HepG2 (cell line): ENCODE measurements around the gene CAPZA1. TPM values are rescaled to one million over a fixed set of nuclear protein-coding genes. Genes with fewer than 3 reads are reported as not detected.
A peak's percentile ranks its signal among the peaks of the same experiment; 100 is the strongest.

Source experiments
- ATAC-seq: fragments of 200-7000 bp; cut with Tn5 transposase; 3 replicates; pipeline ENCODE4 v1.9.1; 2020; ENCODE audit warnings: mild to moderate bottlenecking, moderate library complexity
- BruUV-seq: library from RNA; stranded (reverse); fragments of 400-500 nt; replicated peaks from 2 replicates; lab custom pipeline; 2021; lab: Mats Ljungman, UMichigan
- CTCF ChIA-PET: fragments of 300-600 bp; formaldehyde crosslinking; extraction: SDS; loops from one replicate; lab custom pipeline; 2021; ENCODE audit warnings: low total read pairs, inconsistent platforms, low intra/inter-chr PET ratio; lab: Yijun Ruan, JAX
- POLR2A ChIA-PET: fragments of 350-600 bp; sonication (Branson Sonifier 250); formaldehyde crosslinking; loops from one replicate; lab custom pipeline; 2020; ENCODE audit warnings: antibody characterized with exemption, inconsistent platforms; lab: Yijun Ruan, JAX
- DNase-seq: peaks from one replicate; pipeline ENCODE4 v3.0.0-alpha.2; 2015; ENCODE audit warnings: low spot score
- FAIRE-seq: peaks from 3 replicates; lab custom pipeline; 2011; peaks lifted over from hg19 to GRCh38; lab: Jason Lieb, UNC
- H2AFZ ChIP-seq: one replicate; pipeline ENCODE4 v1.6.1; 2011; ENCODE audit warnings: low read length, inconsistent platforms
- H3K27ac ChIP-seq: fragments of 300-600 bp; 3 replicates; pipeline ENCODE4 v1.8.0; 2011; ENCODE audit warnings: mixed run types, mild to moderate bottlenecking, mixed read lengths, low read length, inconsistent platforms; ENCODE audit not compliant: insufficient read depth; ENCODE audit errors: extremely low read length
- H3K27me3 ChIP-seq, 2 experiments: fragments of 200-600 bp in 1 of 2; 2 replicates in 1 of 2; 3 replicates in 1 of 2; pipeline versions ENCODE4 v1.6.0 to v1.8.0; 2011; ENCODE audit warnings: low read length in 2 of 2, mild to moderate bottlenecking in 2 of 2, moderate library complexity in 2 of 2, inconsistent platforms in 1 of 2; ENCODE audit not compliant: insufficient read depth in 2 of 2, control insufficient read depth in 1 of 2
- H3K36me3 ChIP-seq, 2 experiments: fragments of 200-600 bp in 1 of 2; replicated peaks in 1 of 2; 2 replicates in 1 of 2; 3 replicates in 1 of 2; pipeline versions ENCODE4 v1.5.1 to v1.8.0; 2011; ENCODE audit warnings: low read length in 2 of 2, inconsistent platforms in 1 of 2; ENCODE audit not compliant: insufficient read depth in 2 of 2, control insufficient read depth in 1 of 2
- H3K4me1 ChIP-seq: 2 replicates; pipeline ENCODE4 v1.5.1; 2012; ENCODE audit warnings: low read length, inconsistent platforms; ENCODE audit not compliant: insufficient read depth
- H3K4me2 ChIP-seq: 2 replicates; pipeline ENCODE4 v1.6.0; 2011; ENCODE audit warnings: low read depth, low read length, inconsistent platforms
- H3K4me3 ChIP-seq, 3 experiments: fragments of 200-600 bp in 1 of 3; sonication (generic), shearing (Covaris generic) in 1 of 3; replicated peaks in 1 of 3; 2 replicates each; pipeline ENCODE4 v1.5.1; 2011 to 2016; ENCODE audit warnings: low read length in 3 of 3, inconsistent platforms in 2 of 3, low read depth in 2 of 3, mild to moderate bottlenecking in 2 of 3, control low read depth in 1 of 3, mixed read lengths in 1 of 3; ENCODE audit not compliant: insufficient read depth in 1 of 3
- H3K79me2 ChIP-seq: one replicate; pipeline ENCODE4 v1.6.1; 2011; ENCODE audit warnings: low read length, inconsistent platforms; ENCODE audit not compliant: insufficient read depth
- H3K9ac ChIP-seq: 2 replicates; pipeline ENCODE4 v1.6.0; 2011; ENCODE audit warnings: mild to moderate bottlenecking, low read depth, low read length, inconsistent platforms; ENCODE audit not compliant: insufficient read depth
- H3K9me3 ChIP-seq: 2 replicates; pipeline ENCODE4 v1.5.1; 2012; ENCODE audit warnings: mild to moderate bottlenecking, low read length
- H4K20me1 ChIP-seq: 2 replicates; pipeline ENCODE4 v1.6.0; 2011; ENCODE audit warnings: inconsistent platforms, mild to moderate bottlenecking, low read length, moderate library complexity; ENCODE audit not compliant: insufficient read depth
- ASH2L ChIP-seq: fragments of 300-600, 200-600 bp; sonication (generic); IDR thresholded peaks from 2 replicates; pipeline ENCODE4 v1.7.0; 2017; ENCODE audit warnings: low read depth, mild to moderate bottlenecking, moderate library complexity, mixed read lengths, low read length; ENCODE audit not compliant: insufficient read length
- BCLAF1 ChIP-seq: fragments of 450-650 bp; IDR thresholded peaks from 2 replicates; pipeline ENCODE4 v1.6.1; 2017; ENCODE audit warnings: mild to moderate bottlenecking
- CEBPB ChIP-seq: IDR thresholded peaks from 2 replicates; pipeline ENCODE4 v1.6.1; 2011; ENCODE audit warnings: low read depth, low read length, improper control_type of control experiment, borderline replicate concordance
- HHEX ChIP-seq: IDR thresholded peaks from 2 replicates; pipeline ENCODE4 v1.6.1; 2016; ENCODE audit warnings: control low read depth
- NR2C2 ChIP-seq: sonication (generic); formaldehyde crosslinking; IDR thresholded peaks from 2 replicates; pipeline ENCODE4 v1.4.0; 2020; ENCODE audit warnings: missing genetic modification reagents, mild to moderate bottlenecking, moderate library complexity, borderline replicate concordance
- SCMH1 ChIP-seq: sonication (generic); formaldehyde crosslinking; IDR thresholded peaks from 2 replicates; pipeline ENCODE4 v1.9.0; 2021; ENCODE audit warnings: missing genetic modification reagents, mild to moderate bottlenecking, borderline replicate concordance
- SNRNP70 ChIP-seq: fragments of 200-400 bp; formaldehyde crosslinking; IDR thresholded peaks from 2 replicates; pipeline ENCODE4 v1.6.1; 2017; ENCODE audit warnings: mild to moderate bottlenecking, low read depth, low read length, moderate library complexity
- TFE3 ChIP-seq: IDR thresholded peaks from 2 replicates; pipeline ENCODE4 v1.6.1; 2016
- YY1 ChIP-seq: IDR thresholded peaks from 2 replicates; pipeline ENCODE4 v1.6.1; 2011; ENCODE audit warnings: low read length, low read depth, moderate library complexity, mild to moderate bottlenecking; ENCODE audit not compliant: insufficient read depth, insufficient replicate concordance
- ZMYM3 ChIP-seq: sonication (generic); formaldehyde crosslinking; IDR thresholded peaks from 2 replicates; pipeline ENCODE4 v1.5.1; 2020; ENCODE audit warnings: mild to moderate bottlenecking, missing genetic modification reagents
- ZNF296 ChIP-seq: sonication (generic); formaldehyde crosslinking; conservative IDR thresholded peaks from 2 replicates; pipeline ENCODE4 v1.5.0; 2020; ENCODE audit warnings: mild to moderate bottlenecking, missing genetic modification reagents
- ZNF878 ChIP-seq: sonication (generic); formaldehyde crosslinking; IDR thresholded peaks from 2 replicates; pipeline ENCODE4 v1.8.1; 2023; ENCODE audit warnings: mild to moderate bottlenecking, missing genetic modification reagents, moderate library complexity
- ZSCAN31 ChIP-seq: sonication (generic); formaldehyde crosslinking; IDR thresholded peaks from 2 replicates; pipeline ENCODE4 v1.5.0; 2020; ENCODE audit warnings: low read depth, mild to moderate bottlenecking, missing genetic modification reagents
- WGBS: methylation state at CpG from one replicate; pipeline ENCODE4 v1.1.6; 2017; ENCODE audit warnings: low lambda C conversion rate; 5-methylcytosine and 5-hydroxymethylcytosine counted together
- in situ Hi-C: cut with HindIII; loops from 2 replicates; pipeline ENCODE4 v1.10.0; 2017; ENCODE audit warnings: low pct_unique_long_range_greater_than_20kb; ENCODE audit not compliant: extremely low pct_ligation_motif_present
- intact Hi-C: fragments of 100-400 bp; cut with micrococcal nuclease; formaldehyde crosslinking; loops from one replicate; pipeline ENCODE4 v1.10.0; 2022; ENCODE audit not compliant: unreplicated experiment
- polyA plus RNA-seq, 8 experiments: library from polyadenylated mRNA; depleted of rRNA in 3 of 8; stranded (reverse) in 7 of 8; unstranded in 1 of 8; fragments of >200 nt; fragmentation: Illumina TruSeq in 4 of 8; extraction: Trizol in 4 of 8; gene quantifications; 2 replicates each; pipeline versions ENCODE4 v1.2.1 to v1.2.3, GENCODE V29; 2011 to 2016; ENCODE audit warnings: low read depth in 4 of 8, missing spikeins in 1 of 8, mixed read lengths in 1 of 8; ENCODE audit not compliant: insufficient read depth in 1 of 8
- total RNA-seq, 5 experiments: library from RNA; depleted of rRNA; stranded (reverse); fragments of >200 nt; fragmentation: Illumina TruSeq; extraction: Trizol; gene quantifications; 2 replicates each; pipeline ENCODE4 v1.2.3, GENCODE V29; 2016; ENCODE audit warnings: low read depth in 1 of 5
- TF ChIP-seq, protein P1 (sequence below): sonication (generic); formaldehyde crosslinking; IDR thresholded peaks from 2 replicates; pipeline ENCODE4 v1.5.0; 2020; ENCODE audit warnings: missing genetic modification reagents

Gene CAPZA1
- total and polyA plus RNA-seq, 2 of the 13 experiments (the other 11 are each of a cell fraction or from before 2014, with no cell fraction given), result 67.0 to 117 TPM

DNA sequence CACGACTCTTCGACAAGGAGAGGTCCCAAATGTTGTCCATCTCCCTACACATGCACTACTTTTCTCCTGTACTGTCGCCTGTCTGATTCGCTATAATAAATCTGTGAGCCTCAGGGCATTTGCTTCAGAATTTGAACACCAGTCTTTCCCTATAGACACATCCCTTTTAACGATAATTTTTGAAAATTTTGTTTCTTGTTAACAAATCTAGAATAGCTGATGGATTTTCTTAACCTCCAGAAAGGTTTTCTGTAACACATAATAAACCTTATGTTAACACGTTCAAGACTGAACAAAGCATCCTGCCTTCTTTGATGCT lies 704 bp downstream of the CAPZA1 start:
- peaks cover 32% of the 10 kb centered on the region for H3K4me1 ChIP-seq
- H3K9me3 ChIP-seq, result no peaks in the 10 kb centered on the region
- TF ChIP-seq YY1 (no peak), ZNF296 (CRISPR knock-in tag) (no peak), ZSCAN31 (CRISPR knock-in tag) (no peak), NR2C2 (CRISPR knock-in tag) (0 out of 2 replicates have a peak, but pooled peaks have one; percentile 4), BCLAF1 (no peak), HHEX (no peak), CEBPB (no peak), ASH2L (no peak), ZMYM3 (CRISPR knock-in tag) (no peak), SNRNP70 (no peak), ZNF878 (no peak), TFE3 (CRISPR knock-in tag) (no peak), SCMH1 (CRISPR knock-in tag) (no peak)
- TF ChIP-seq, protein P1, sequence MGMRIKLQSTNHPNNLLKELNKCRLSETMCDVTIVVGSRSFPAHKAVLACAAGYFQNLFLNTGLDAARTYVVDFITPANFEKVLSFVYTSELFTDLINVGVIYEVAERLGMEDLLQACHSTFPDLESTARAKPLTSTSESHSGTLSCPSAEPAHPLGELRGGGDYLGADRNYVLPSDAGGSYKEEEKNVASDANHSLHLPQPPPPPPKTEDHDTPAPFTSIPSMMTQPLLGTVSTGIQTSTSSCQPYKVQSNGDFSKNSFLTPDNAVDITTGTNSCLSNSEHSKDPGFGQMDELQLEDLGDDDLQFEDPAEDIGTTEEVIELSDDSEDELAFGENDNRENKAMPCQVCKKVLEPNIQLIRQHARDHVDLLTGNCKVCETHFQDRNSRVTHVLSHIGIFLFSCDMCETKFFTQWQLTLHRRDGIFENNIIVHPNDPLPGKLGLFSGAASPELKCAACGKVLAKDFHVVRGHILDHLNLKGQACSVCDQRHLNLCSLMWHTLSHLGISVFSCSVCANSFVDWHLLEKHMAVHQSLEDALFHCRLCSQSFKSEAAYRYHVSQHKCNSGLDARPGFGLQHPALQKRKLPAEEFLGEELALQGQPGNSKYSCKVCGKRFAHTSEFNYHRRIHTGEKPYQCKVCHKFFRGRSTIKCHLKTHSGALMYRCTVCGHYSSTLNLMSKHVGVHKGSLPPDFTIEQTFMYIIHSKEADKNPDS (CRISPR knock-in tag), result 0 out of 2 replicates have a peak, but pooled peaks have one; percentile 8
- TF ChIP-seq, all 625 proteins: peak for 2
- BruUV-seq, result TSS peak; percentile 69
- POLR2A ChIA-PET, result no interaction called here
- H3K27me3 ChIP-seq, result no peaks in the 10 kb centered on the region; a peak in 2 of 5 replicates
- H3K4me3 ChIP-seq, result peak overlapping the region; percentile 88 to 94 (median 92)
- H3K4me2 ChIP-seq, result peak overlapping the region; percentile 89
- CTCF ChIA-PET, result no interaction called here
- H3K79me2 ChIP-seq, result peaks cover 77% of the 10 kb centered on the region
- WGBS, result under 1% methylated on average over 6 of the region's 6 CpGs
- no peak overlapping the region for H2AFZ ChIP-seq
- H3K36me3 ChIP-seq, result peaks cover 0 to 7% of the 10 kb centered on the region in 2 experiments; a peak in 2 of 5 replicates
- DNase-seq (no peak), ATAC-seq (no peak), FAIRE-seq (no peak)
- intact Hi-C loops (no loop called here), in situ Hi-C loops (no loop called here)
- peak overlapping the region; percentile 95 for H3K27ac ChIP-seq
- peak overlapping the region; percentile 96 for H3K9ac ChIP-seq
- H4K20me1 ChIP-seq, result peaks cover 17% of the 10 kb centered on the region
